ENCODE results near the gene WDPCP. TPM values are rescaled to one million over a fixed set of nuclear protein-coding genes. Genes with fewer than 3 reads are reported as not detected.

WDPCP gene
- total RNA-seq, 2 donors from 2014 or later = 11.8 to 25.1 TPM

- H3K9me3 ChIP-seq (ENCODE audit: control insufficient read depth, low read length) = peaks cover 14% of the 10 kb centered on the region
- H3K4me1 ChIP-seq (ENCODE audit: control insufficient read depth, insufficient read depth, low read length) = no peaks in the 10 kb centered on the region
- H3K27me3 ChIP-seq (ENCODE audit: control insufficient read depth, insufficient read depth, low read length, poor library complexity, severe bottlenecking) = no peaks in the 10 kb centered on the region
- no peak for DNase-seq
- H3K27me3 Mint-ChIP-seq (ENCODE audit: insufficient read depth) = peaks cover 35% of the 10 kb centered on the region
- peaks cover 37% of the 10 kb centered on the region for H3K9me3 Mint-ChIP-seq
- peaks cover 14% of the 10 kb centered on the region for H3K36me3 Mint-ChIP-seq (ENCODE audit: low read depth)
- H3K9ac ChIP-seq (ENCODE audit: extremely low read depth, low read length, poor library complexity, severe bottlenecking) = no peak overlapping the region
- peaks cover 26% of the 10 kb centered on the region for H3K4me1 Mint-ChIP-seq
- H3K27ac Mint-ChIP-seq = no peak overlapping the region
- H3K4me3 ChIP-seq (ENCODE audit: low read length) = no peak overlapping the region
- no peak overlapping the region for H3K4me3 Mint-ChIP-seq
- H3K27ac ChIP-seq (ENCODE audit: low read depth, low read length) = no peak overlapping the region
- no peaks in the 10 kb centered on the region for H3K36me3 ChIP-seq (ENCODE audit: control insufficient read depth, insufficient read depth, low read length)
- TF ChIP-seq CTCF (conservative IDR thresholded peaks at IDR 0.05) = no peak
Measured at GRCh38 chr2:63320669-63321068, 267.6 kb downstream of the WDPCP start.

GRCh38 chr2:63310614-63311013, 277.7 kb downstream of the WDPCP start:
- Mint-ChIP-seq H3K27ac (no peak overlapping the region), H3K4me1 (peaks cover 8% of the 10 kb centered on the region), H3K4me3 (no peak overlapping the region), H3K9me3 (peaks cover 47% of the 10 kb centered on the region), H3K36me3 (ENCODE audit: low read depth) (peaks cover 31% of the 10 kb centered on the region), H3K27me3 (ENCODE audit: insufficient read depth) (no peaks in the 10 kb centered on the region)
- WGBS, 2 experiments (ENCODE audit: insufficient coverage in 1 of 2, insufficient read length in 1 of 2) = 88 to 100% methylated on average over 1 of the region's 1 CpG
- Histone ChIP-seq H3K9ac (ENCODE audit: extremely low read depth, low read length, poor library complexity, severe bottlenecking) (no peak overlapping the region), H3K27ac (ENCODE audit: low read depth, low read length) (no peak overlapping the region), H3K27me3 (ENCODE audit: control insufficient read depth, insufficient read depth, low read length, poor library complexity, severe bottlenecking) (no peaks in the 10 kb centered on the region), H3K4me1 (ENCODE audit: control insufficient read depth, insufficient read depth, low read length) (no peaks in the 10 kb centered on the region), H3K4me3 (ENCODE audit: low read length) (peak overlapping the region; percentile 43), H3K9me3 (ENCODE audit: control insufficient read depth, low read length) (peaks cover 40% of the 10 kb centered on the region), H3K36me3 (ENCODE audit: control insufficient read depth, insufficient read depth, low read length) (peaks cover 9% of the 10 kb centered on the region)
- TF ChIP-seq CTCF (conservative IDR thresholded peaks at IDR 0.05) = no peak
- no peak for DNase-seq

- H3K27ac ChIP-seq (ENCODE audit: low read depth, low read length) = no peak overlapping the region
- Mint-ChIP-seq H3K4me1 (no peaks in the 10 kb centered on the region), H3K36me3 (ENCODE audit: low read depth) (peaks cover 37% of the 10 kb centered on the region), H3K9me3 (peaks cover 81% of the 10 kb centered on the region), H3K4me3 (no peak overlapping the region), H3K27me3 (ENCODE audit: insufficient read depth) (no peaks in the 10 kb centered on the region), H3K27ac (no peak overlapping the region)
- 100% methylated on average over 1 of the region's 1 CpG; no CpG with 5 or more reads in 1 of the 2 experiments for WGBS, 2 experiments (ENCODE audit: insufficient coverage in 1 of 2, insufficient read length in 1 of 2)
- H3K27me3 ChIP-seq (ENCODE audit: control insufficient read depth, insufficient read depth, low read length, poor library complexity, severe bottlenecking) = no peaks in the 10 kb centered on the region
- H3K36me3 ChIP-seq (ENCODE audit: control insufficient read depth, insufficient read depth, low read length) = no peaks in the 10 kb centered on the region
- H3K9ac ChIP-seq (ENCODE audit: extremely low read depth, low read length, poor library complexity, severe bottlenecking) = no peak overlapping the region
- no peaks in the 10 kb centered on the region for H3K4me1 ChIP-seq (ENCODE audit: control insufficient read depth, insufficient read depth, low read length)
- H3K4me3 ChIP-seq (ENCODE audit: low read length) = peak overlapping the region; percentile 57
- peaks cover 57% of the 10 kb centered on the region for H3K9me3 ChIP-seq (ENCODE audit: control insufficient read depth, low read length)
- TF ChIP-seq CTCF (conservative IDR thresholded peaks at IDR 0.05) = no peak
- peak; percentile 47 for DNase-seq
Measured at GRCh38 chr2:63301481-63301880, 286.8 kb downstream of the WDPCP start.

Measured in endodermal cell (in vitro differentiated cells).